Lower leg skin (tissue), 4 donors: ENCODE results near the gene RNF213. TPM values are rescaled to one million over a fixed set of nuclear protein-coding genes. Genes with fewer than 3 reads are reported as not detected.
"Not testable (repeated sequence)": the region's sequence is repeated elsewhere in the genome, so short reads cannot be mapped to it uniquely, and the experiment has no call there.

Source experiments
- DNase-seq, 2 donors: peaks; one replicate each; pipeline ENCODE4 v3.0.0-alpha.2; 2019; ENCODE audit warnings: low spot score in 2 of 2
- H3K4me3 ChIP-seq: fragments of 200-600 bp; sonication (generic); 2 replicates; pipeline ENCODE4 v1.5.1; 2017; ENCODE audit warnings: mild to moderate bottlenecking, low read depth; ENCODE audit not compliant: poor library complexity, severe bottlenecking
- CTCF ChIP-seq, 3 donors: fragments of 450-650 bp; IDR thresholded peaks; one replicate each; pipeline ENCODE4 v1.5.1; 2016; ENCODE audit warnings: antibody characterized with exemption in 3 of 3, mild to moderate bottlenecking in 3 of 3, moderate library complexity in 2 of 3
- POLR2A ChIP-seq, 2 donors: fragments of 450-650 bp; IDR thresholded peaks; one replicate each; pipeline ENCODE4 v1.6.1; 2016 to 2017; ENCODE audit warnings: antibody characterized with exemption in 2 of 2, mild to moderate bottlenecking in 1 of 2, moderate library complexity in 1 of 2
- WGBS, 2 donors: methylation state at CpG; one replicate each; pipeline ENCODE4 v1.1.5; 2018; 5-methylcytosine and 5-hydroxymethylcytosine counted together
- intact Hi-C: fragments of 100-400 bp; cut with DNase I; formaldehyde crosslinking; loops from one replicate; pipeline ENCODE4 v1.15.0; 2023; ENCODE audit warnings: low total_unique reads
- total RNA-seq, 4 donors: library from RNA; depleted of rRNA; stranded (reverse); fragments of >200 nt; gene quantifications; one replicate each; pipeline ENCODE4 v1.1.0, GENCODE V29; 2016

Gene RNF213
- total RNA-seq, 4 donors from 2014 or later, result 48.4 to 103 (median 59.8) TPM

- H3K4me3 ChIP-seq, result no peak overlapping the region
- intact Hi-C loops, result no loop called here
- DNase-seq, result no peak
- WGBS, 2 donors, result 94% methylated on average over 4 of the region's 4 CpGs
- TF ChIP-seq CTCF (IDR thresholded peaks at IDR 0.05) (no peak), POLR2A (IDR thresholded peaks at IDR 0.05) (no peak)
Measured at GRCh38 chr17:80402959-80403358, 142.3 kb downstream of the RNF213 start.

- intact Hi-C loops, result no loop called here
- TF ChIP-seq CTCF (IDR thresholded peaks at IDR 0.05), result no peak
- no peak for TF ChIP-seq POLR2A (IDR thresholded peaks at IDR 0.05)
- DNase-seq, result no peak
- 86 to 89% methylated on average over 8 of the region's 8 CpGs for WGBS, 2 donors
- no peak overlapping the region for H3K4me3 ChIP-seq
Measured at GRCh38 chr17:80406146-80406545, 145.5 kb downstream of the RNF213 start.

- H3K4me3 ChIP-seq, intact Hi-C loops, DNase-seq: not testable (repeated sequence)
- 86 to 87% methylated on average over 5 of the region's 5 CpGs for WGBS, 2 donors
Measured at GRCh38 chr17:80407917-80408316, 147.3 kb downstream of the RNF213 start.

- H3K4me3 ChIP-seq, result no peak overlapping the region
- DNase-seq, result no peak
- WGBS, 2 donors, result 10 to 11% methylated on average over 6 of the region's 6 CpGs
Measured at GRCh38 chr17:80408872-80409271, 148.2 kb downstream of the RNF213 start.

GRCh38 chr17:80409626-80410025, 149.0 kb downstream of the RNF213 start:
- WGBS, 2 donors, result 84 to 85% methylated on average over 13 of the region's 13 CpGs
- no peak overlapping the region for H3K4me3 ChIP-seq
- TF ChIP-seq CTCF (IDR thresholded peaks at IDR 0.05) (no peak), POLR2A (IDR thresholded peaks at IDR 0.05) (no peak)
- DNase-seq, result no peak
- intact Hi-C loops, result no loop called here

More at GRCh38 chr17:80408872-80409271, 148.2 kb downstream of the RNF213 start:
- TF ChIP-seq POLR2A (IDR thresholded peaks at IDR 0.05) (no peak), CTCF (IDR thresholded peaks at IDR 0.05) (no peak)
- intact Hi-C loops, result no loop called here

DNA sequence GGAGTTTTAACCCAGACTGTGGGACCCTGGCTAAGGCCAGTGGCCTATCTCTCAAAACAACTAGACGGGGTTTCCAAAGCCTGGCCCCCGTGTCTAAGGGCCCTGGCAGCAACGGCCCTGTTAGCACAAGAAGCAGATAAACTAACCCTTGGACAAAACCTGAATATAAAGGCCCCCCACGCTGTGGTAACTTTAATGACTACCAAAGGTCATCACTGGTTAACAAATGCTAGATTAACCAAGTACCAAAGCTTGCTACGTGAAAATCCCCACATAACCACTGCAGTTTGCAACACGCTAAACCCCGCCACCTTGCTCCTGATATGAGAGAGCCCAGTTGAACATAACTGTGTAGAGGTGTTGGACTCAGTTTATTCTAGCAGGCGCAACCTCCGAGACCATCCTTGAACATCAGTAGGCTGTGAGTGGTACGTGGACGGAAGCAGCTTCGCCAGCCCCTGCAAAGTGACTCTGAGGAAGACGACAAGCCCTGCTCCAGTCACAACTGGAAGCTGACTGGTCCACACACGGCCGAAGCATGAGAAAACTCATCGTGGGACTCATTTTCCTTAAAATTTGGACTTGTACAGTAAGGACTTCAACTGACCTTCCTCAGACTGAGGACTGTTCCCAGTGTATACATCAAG, 149.9 kb downstream of the RNF213 start:
- 88 to 90% methylated on average over 15 to 16 of the region's 16 CpGs for WGBS, 2 donors
- H3K4me3 ChIP-seq, DNase-seq, intact Hi-C loops: not testable (repeated sequence)
